ENCODE results near the gene KCNJ9.

KCNJ9 gene

DNA sequence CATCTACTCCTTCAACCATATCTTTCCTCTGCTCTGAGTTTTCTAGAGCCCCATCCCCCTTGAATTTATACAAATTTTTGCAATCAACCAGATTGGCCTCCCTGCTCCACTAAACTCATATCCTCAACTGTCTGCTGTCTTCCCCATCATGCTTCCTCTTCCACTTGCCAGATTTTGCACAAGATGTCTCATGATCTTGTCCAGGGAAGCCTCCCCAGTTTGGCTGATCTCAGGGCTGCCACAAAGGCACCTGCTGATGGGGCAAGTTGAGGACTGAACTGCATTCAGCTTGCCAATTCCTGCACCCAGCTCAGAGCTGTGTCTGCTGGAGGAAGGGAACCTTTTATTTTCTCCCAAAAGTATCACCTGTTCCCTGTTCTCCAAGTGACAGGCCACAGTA, 3.9 kb upstream of the KCNJ9 start:
- Histone ChIP-seq H3K27me3 (replicated peaks; ENCODE audit: control insufficient read depth, insufficient read depth, low read length, poor library complexity, severe bottlenecking) (peaks cover 25% of the 10 kb centered on the region), H3K27ac (ENCODE audit: insufficient read depth, low read length, poor library complexity, severe bottlenecking) (no peak overlapping the region), H3K4me3 (ENCODE audit: insufficient read depth, low read depth, low read length, poor library complexity, severe bottlenecking) (no peak overlapping the region), H3K9me3 (ENCODE audit: control insufficient read depth, low read length) (no peaks in the 10 kb centered on the region), H3K36me3 (ENCODE audit: control insufficient read depth, insufficient read depth, low read length) (no peaks in the 10 kb centered on the region), H3K4me1 (ENCODE audit: control insufficient read depth, insufficient read depth, low read length, poor library complexity, severe bottlenecking) (no peaks in the 10 kb centered on the region)
- DNase-seq: no peak

DNA sequence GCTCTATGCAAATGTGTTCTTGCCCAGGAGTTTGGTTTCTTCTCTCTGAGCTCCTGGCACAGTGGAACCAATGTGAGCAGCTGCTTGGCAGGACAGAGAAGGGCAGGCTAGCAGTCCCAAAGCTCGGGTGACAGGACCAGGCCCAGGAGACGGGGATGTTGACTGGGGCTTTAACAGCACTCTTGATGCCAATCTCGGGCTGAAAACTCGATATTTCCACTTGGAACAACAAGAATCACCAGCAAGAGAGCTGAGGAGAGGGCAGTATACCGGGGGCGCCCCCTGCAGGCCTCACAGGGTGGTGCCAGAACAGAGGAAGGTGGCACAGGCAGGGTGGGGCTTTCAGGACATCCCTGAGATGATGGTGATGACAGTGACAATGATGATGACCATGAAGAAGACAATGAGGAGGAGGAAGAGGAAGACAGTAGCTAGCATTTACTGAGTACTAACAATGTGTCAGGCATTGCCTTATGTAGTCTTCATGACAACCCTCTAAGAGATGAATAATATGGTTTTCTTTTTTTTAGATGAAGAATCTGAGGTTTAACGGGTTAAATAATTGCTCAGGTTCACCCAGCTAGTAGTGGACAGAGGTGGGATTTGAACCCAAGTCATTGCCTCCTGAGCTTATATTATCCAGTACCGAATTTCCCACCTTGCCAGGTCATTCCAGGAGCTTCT, 2.7 kb upstream of the KCNJ9 start:
- no peak overlapping the region for H3K4me3 ChIP-seq (ENCODE audit: insufficient read depth, low read depth, low read length, poor library complexity, severe bottlenecking)
- H3K4me1 ChIP-seq (ENCODE audit: control insufficient read depth, insufficient read depth, low read length, poor library complexity, severe bottlenecking): peaks cover 4% of the 10 kb centered on the region
- no peaks in the 10 kb centered on the region for H3K36me3 ChIP-seq (ENCODE audit: control insufficient read depth, insufficient read depth, low read length)
- peak in 2 of 3 donors; percentile 20 to 25 for DNase-seq
- no peak overlapping the region for H3K27ac ChIP-seq (ENCODE audit: insufficient read depth, low read length, poor library complexity, severe bottlenecking)
- H3K9me3 ChIP-seq (ENCODE audit: control insufficient read depth, low read length): no peaks in the 10 kb centered on the region
- peaks cover 25% of the 10 kb centered on the region for H3K27me3 ChIP-seq (replicated peaks; ENCODE audit: control insufficient read depth, insufficient read depth, low read length, poor library complexity, severe bottlenecking)

DNA sequence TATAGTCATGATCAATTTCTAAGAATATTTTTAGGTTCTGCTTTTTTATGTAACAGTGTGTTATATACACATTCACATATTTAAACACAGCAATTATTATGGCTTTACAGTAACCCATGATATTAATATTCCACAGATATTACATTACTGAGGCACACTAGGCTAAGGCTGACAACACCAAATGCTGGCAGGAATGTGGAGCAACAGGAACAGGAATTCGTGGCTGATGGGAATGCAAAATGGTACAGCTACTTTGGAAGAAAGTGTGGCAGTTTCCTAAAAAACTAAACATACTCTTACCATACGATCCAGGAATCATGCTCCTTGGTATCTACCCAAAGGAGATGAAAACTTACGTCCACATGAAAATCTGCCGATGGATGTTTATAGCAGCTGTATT, 1.9 kb upstream of the KCNJ9 start:
- H3K4me1 ChIP-seq (ENCODE audit: control insufficient read depth, insufficient read depth, low read length, poor library complexity, severe bottlenecking): peaks cover 10% of the 10 kb centered on the region
- no peak for DNase-seq
- peaks cover 25% of the 10 kb centered on the region for H3K27me3 ChIP-seq (replicated peaks; ENCODE audit: control insufficient read depth, insufficient read depth, low read length, poor library complexity, severe bottlenecking)

DNA sequence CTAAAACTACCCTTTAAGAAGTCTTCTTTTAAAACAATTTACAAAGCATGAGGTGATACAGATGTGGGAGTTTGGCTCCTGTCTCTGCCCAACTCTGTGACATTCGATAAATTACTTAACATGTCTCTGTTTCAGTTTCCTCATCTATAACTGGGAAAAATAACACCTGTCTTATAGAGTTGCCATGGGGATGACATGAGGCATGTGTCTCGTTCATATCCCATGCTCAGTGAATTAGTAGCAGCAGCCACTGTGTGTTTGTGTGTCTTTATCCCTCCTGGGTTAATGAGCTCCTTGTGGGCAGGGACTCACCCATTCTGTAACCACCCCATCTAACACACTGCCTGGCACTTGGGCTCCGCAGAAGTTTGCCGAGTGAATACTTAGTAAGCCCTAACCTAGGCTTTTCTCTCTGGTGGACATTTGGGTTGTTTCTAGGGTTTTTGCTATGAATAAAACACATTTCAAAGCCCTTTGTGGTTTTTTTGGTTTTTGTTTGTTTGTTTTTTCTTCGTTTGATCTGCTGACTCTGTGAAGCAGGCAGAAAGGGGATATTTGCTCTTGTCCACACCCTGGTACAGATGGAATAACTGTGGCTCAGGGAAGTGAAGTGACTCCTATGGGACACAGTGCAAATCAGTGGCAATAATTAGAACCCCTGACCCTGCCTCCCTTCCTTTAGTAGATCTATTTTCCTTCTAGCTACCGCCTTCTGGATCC, 797 bp upstream of the KCNJ9 start:
- Histone ChIP-seq H3K27me3 (replicated peaks; ENCODE audit: control insufficient read depth, insufficient read depth, low read length, poor library complexity, severe bottlenecking) (peaks cover 25% of the 10 kb centered on the region), H3K36me3 (ENCODE audit: control insufficient read depth, insufficient read depth, low read length) (no peaks in the 10 kb centered on the region), H3K4me3 (ENCODE audit: insufficient read depth, low read depth, low read length, poor library complexity, severe bottlenecking) (no peak overlapping the region), H3K9me3 (ENCODE audit: control insufficient read depth, low read length) (no peaks in the 10 kb centered on the region), H3K27ac (ENCODE audit: insufficient read depth, low read length, poor library complexity, severe bottlenecking) (no peak overlapping the region), H3K4me1 (ENCODE audit: control insufficient read depth, insufficient read depth, low read length, poor library complexity, severe bottlenecking) (peaks cover 10% of the 10 kb centered on the region)
- DNase-seq: no peak

More for the DNA sequence above, 1.9 kb upstream of the KCNJ9 start:
- Histone ChIP-seq H3K36me3 (ENCODE audit: control insufficient read depth, insufficient read depth, low read length) (no peaks in the 10 kb centered on the region), H3K9me3 (ENCODE audit: control insufficient read depth, low read length) (no peaks in the 10 kb centered on the region), H3K27ac (ENCODE audit: insufficient read depth, low read length, poor library complexity, severe bottlenecking) (no peak overlapping the region), H3K4me3 (ENCODE audit: insufficient read depth, low read depth, low read length, poor library complexity, severe bottlenecking) (no peak overlapping the region)

DNA sequence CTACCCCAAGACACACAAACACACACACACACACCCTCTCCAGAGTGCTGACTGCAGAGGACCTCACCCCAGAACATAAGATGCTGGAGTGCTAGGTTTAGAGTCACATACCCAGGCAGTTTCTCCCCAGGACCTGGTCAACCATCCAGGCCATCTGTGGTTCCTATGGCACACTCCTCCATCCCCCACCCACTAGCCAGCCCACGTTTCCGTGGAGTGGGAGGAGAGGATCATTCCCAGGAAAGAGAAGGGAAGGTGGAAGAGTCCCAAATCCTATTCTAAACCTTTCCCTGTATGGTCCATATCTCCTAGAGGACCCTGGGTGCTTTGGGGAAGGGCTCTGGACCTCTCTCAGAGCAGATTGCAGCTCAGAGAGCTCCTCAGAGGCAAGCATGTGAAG, 1.1 kb downstream of the KCNJ9 start:
- Histone ChIP-seq H3K4me3 (ENCODE audit: insufficient read depth, low read depth, low read length, poor library complexity, severe bottlenecking) (no peak overlapping the region), H3K36me3 (ENCODE audit: control insufficient read depth, insufficient read depth, low read length) (peaks cover 7% of the 10 kb centered on the region), H3K4me1 (ENCODE audit: control insufficient read depth, insufficient read depth, low read length, poor library complexity, severe bottlenecking) (peaks cover 10% of the 10 kb centered on the region), H3K9me3 (ENCODE audit: control insufficient read depth, low read length) (no peaks in the 10 kb centered on the region), H3K27ac (ENCODE audit: insufficient read depth, low read length, poor library complexity, severe bottlenecking) (no peak overlapping the region), H3K27me3 (replicated peaks; ENCODE audit: control insufficient read depth, insufficient read depth, low read length, poor library complexity, severe bottlenecking) (peaks cover 25% of the 10 kb centered on the region)
- DNase-seq: no peak

DNA sequence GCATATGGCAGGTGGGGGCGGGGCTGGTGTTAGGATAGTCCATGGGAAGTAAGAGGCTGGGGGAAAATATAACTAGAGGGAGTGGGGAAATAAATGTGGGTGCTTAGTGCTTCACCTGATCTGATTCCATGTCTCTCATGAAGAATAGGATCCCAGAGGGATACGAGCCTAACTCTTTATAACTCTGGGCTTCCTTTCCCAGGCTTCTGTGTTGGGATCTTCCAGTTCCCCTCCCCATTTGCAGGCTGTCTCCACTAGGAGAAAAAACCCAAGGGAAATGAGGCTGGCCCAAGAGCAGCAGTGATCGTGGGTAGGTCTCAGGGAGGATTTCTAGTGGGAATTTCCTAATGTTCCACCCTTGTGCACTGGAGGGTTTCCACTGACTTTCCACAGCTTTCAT, 1.6 kb downstream of the KCNJ9 start:
- Histone ChIP-seq H3K4me1 (ENCODE audit: control insufficient read depth, insufficient read depth, low read length, poor library complexity, severe bottlenecking) (peaks cover 10% of the 10 kb centered on the region), H3K36me3 (ENCODE audit: control insufficient read depth, insufficient read depth, low read length) (peaks cover 7% of the 10 kb centered on the region), H3K27ac (ENCODE audit: insufficient read depth, low read length, poor library complexity, severe bottlenecking) (no peak overlapping the region), H3K4me3 (ENCODE audit: insufficient read depth, low read depth, low read length, poor library complexity, severe bottlenecking) (no peak overlapping the region), H3K9me3 (ENCODE audit: control insufficient read depth, low read length) (no peaks in the 10 kb centered on the region), H3K27me3 (replicated peaks; ENCODE audit: control insufficient read depth, insufficient read depth, low read length, poor library complexity, severe bottlenecking) (peaks cover 24% of the 10 kb centered on the region)
- no peak for DNase-seq

DNA sequence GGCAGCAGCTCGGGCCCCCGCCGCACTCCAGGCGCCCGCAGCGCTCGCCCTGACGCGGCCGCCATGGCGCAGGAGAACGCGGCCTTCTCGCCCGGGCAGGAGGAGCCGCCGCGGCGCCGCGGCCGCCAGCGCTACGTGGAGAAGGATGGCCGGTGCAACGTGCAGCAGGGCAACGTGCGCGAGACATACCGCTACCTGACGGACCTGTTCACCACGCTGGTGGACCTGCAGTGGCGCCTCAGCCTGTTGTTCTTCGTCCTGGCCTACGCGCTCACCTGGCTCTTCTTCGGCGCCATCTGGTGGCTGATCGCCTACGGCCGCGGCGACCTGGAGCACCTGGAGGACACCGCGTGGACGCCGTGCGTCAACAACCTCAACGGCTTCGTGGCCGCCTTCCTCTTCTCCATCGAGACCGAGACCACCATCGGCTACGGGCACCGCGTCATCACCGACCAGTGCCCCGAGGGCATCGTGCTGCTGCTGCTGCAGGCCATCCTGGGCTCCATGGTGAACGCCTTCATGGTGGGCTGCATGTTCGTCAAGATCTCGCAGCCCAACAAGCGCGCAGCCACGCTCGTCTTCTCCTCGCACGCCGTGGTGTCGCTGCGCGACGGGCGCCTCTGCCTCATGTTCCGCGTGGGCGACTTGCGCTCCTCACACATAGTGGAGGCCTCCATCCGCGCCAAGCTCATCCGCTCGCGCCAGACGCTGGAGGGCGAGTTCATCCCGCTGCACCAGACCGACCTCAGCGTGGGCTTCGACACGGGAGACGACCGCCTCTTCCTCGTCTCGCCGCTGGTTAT, 2.8 kb downstream of the KCNJ9 start:
- peak overlapping the region; percentile 20 for H3K4me3 ChIP-seq (ENCODE audit: insufficient read depth, low read depth, low read length, poor library complexity, severe bottlenecking)

DNA sequence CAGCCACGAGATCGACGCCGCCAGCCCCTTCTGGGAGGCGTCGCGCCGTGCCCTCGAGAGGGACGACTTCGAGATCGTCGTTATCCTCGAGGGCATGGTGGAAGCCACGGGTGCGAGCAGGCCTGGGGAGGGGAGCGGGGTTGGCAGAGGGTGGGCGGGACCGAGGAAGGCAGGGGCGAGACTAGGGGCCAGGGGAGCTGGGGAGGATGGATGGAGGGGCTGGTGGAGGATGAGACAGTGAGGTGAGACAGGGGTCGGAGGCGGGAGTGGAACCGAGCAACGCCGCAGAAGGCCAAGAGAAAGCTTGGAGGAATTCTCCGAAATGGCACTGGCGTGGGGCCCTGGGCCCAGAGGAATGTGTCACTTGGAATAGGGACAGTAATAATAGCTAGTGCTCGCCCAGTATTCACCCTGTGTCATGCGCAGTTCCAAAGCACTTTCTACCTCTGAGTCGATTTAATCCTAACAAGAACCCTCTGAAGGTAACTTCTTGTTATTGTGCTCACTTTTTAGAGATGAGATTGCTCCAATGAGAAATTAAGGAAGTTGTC, 3.5 kb downstream of the KCNJ9 start:
- Histone ChIP-seq H3K27ac (ENCODE audit: insufficient read depth, low read length, poor library complexity, severe bottlenecking) (no peak overlapping the region), H3K27me3 (replicated peaks; ENCODE audit: control insufficient read depth, insufficient read depth, low read length, poor library complexity, severe bottlenecking) (peaks cover 13% of the 10 kb centered on the region), H3K36me3 (ENCODE audit: control insufficient read depth, insufficient read depth, low read length) (peaks cover 24% of the 10 kb centered on the region)

More for the DNA sequence above, 2.8 kb downstream of the KCNJ9 start:
- DNase-seq: peak; percentile 53 to 55 (median 55)
- Histone ChIP-seq H3K9me3 (ENCODE audit: control insufficient read depth, low read length) (no peaks in the 10 kb centered on the region), H3K27me3 (replicated peaks; ENCODE audit: control insufficient read depth, insufficient read depth, low read length, poor library complexity, severe bottlenecking) (peaks cover 13% of the 10 kb centered on the region), H3K36me3 (ENCODE audit: control insufficient read depth, insufficient read depth, low read length) (peaks cover 17% of the 10 kb centered on the region), H3K27ac (ENCODE audit: insufficient read depth, low read length, poor library complexity, severe bottlenecking) (no peak overlapping the region), H3K4me1 (ENCODE audit: control insufficient read depth, insufficient read depth, low read length, poor library complexity, severe bottlenecking) (peaks cover 10% of the 10 kb centered on the region)

DNA sequence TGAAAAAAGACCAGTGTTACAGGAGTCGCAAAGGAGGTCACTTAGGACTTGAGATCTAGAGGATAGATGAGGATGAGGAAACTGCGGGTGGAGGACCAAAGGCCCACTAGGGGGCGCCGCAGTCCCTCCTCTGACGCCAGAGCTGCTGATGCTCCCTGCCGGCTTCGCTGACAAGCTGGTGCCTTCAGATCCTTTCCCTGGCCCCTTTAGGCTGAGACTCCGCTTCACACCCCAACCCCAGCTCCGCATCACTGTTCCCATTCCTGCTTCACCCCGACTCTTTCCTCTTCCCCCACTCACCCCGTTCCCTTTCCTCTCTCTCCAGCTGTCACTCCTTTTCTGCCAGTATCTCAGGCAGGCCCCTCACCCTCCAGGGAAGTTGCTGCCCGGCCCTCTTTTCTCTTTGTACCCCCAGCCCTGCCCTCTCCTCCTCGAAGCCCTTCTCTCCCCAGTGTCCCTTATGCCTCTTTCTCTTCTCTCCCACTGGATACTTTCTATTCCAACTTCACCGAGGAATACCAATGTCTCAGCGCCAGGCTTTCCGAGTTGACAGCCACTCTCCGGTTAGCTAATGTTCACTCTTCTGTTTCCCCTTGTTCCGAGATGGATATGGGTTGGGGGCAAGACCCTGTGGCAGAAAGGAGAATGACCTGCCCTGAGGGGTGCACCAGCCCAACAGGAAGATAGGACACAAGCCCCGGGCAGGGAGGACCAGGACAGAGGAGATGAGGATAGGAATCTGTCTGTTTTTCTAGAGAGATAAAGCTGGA, 4.5 kb downstream of the KCNJ9 start:
- H3K27ac ChIP-seq (ENCODE audit: insufficient read depth, low read length, poor library complexity, severe bottlenecking): no peak overlapping the region
- H3K4me1 ChIP-seq (ENCODE audit: control insufficient read depth, insufficient read depth, low read length, poor library complexity, severe bottlenecking): peaks cover 10% of the 10 kb centered on the region
- peaks cover 32% of the 10 kb centered on the region for H3K36me3 ChIP-seq (ENCODE audit: control insufficient read depth, insufficient read depth, low read length)
- no peak overlapping the region for H3K4me3 ChIP-seq (ENCODE audit: insufficient read depth, low read depth, low read length, poor library complexity, severe bottlenecking)
- peak; percentile 33 to 58 (median 40) for DNase-seq
- H3K9me3 ChIP-seq (ENCODE audit: control insufficient read depth, low read length): no peaks in the 10 kb centered on the region
- peaks cover 7% of the 10 kb centered on the region for H3K27me3 ChIP-seq (replicated peaks; ENCODE audit: control insufficient read depth, insufficient read depth, low read length, poor library complexity, severe bottlenecking)

More for the DNA sequence above, 3.5 kb downstream of the KCNJ9 start:
- no peaks in the 10 kb centered on the region for H3K9me3 ChIP-seq (ENCODE audit: control insufficient read depth, low read length)
- H3K4me3 ChIP-seq (ENCODE audit: insufficient read depth, low read depth, low read length, poor library complexity, severe bottlenecking): no peak overlapping the region
- no peak for DNase-seq
- peaks cover 10% of the 10 kb centered on the region for H3K4me1 ChIP-seq (ENCODE audit: control insufficient read depth, insufficient read depth, low read length, poor library complexity, severe bottlenecking)

Data from effector memory CD4-positive, alpha-beta T cell (primary cell).